ENCODE results near the gene OTUD7B.
"Not testable (repeated sequence)": the region's sequence is repeated elsewhere in the genome, so short reads cannot be mapped to it uniquely, and the experiment has no call there.

The OTUD7B gene

GRCh38 chr1:150002217-150002616 lies 8.3 kb downstream of the OTUD7B start:
- DNase-seq (ENCODE audit: low read depth): no peak

GRCh38 chr1:150001415-150001814 lies 9.1 kb downstream of the OTUD7B start:
- DNase-seq (ENCODE audit: low read depth): no peak

- no peak for DNase-seq (ENCODE audit: low read depth)
Measured at GRCh38 chr1:149997585-149998262, 12.8 kb downstream of the OTUD7B start.

GRCh38 chr1:149995927-149996326 lies 14.6 kb downstream of the OTUD7B start:
- DNase-seq (ENCODE audit: low read depth): no peak

DNA sequence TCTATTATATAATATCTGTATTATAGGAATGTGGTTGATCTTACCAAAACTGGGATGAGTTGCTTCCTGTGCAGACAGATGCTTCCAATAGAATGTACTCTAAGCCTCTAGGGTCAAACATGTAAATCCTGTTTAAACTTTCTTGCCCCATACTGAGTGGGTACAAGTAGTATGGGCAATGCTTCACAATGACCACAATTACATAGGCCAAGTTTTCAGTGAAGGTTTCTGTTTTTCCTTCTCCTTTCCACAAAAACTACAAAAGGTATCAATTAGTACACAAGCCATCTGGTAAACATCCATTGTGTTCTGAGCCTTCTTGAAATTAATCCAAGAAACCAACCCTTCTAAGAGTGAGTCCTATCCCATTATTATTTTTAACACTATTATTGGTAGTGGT lies 16.8 kb downstream of the OTUD7B start:
- DNase-seq (ENCODE audit: low read depth): no peak

- DNase-seq (ENCODE audit: low read depth): no peak
Measured at GRCh38 chr1:149993181-149993580, 17.3 kb downstream of the OTUD7B start.

GRCh38 chr1:149987297-149987595 lies 23.3 kb downstream of the OTUD7B start:
- DNase-seq (ENCODE audit: low read depth): no peak

GRCh38 chr1:149986486-149987296 lies 23.8 kb downstream of the OTUD7B start:
- DNase-seq (ENCODE audit: low read depth): no peak

- no peak for DNase-seq (ENCODE audit: low read depth)
Measured at GRCh38 chr1:149979972-149980540, 30.5 kb downstream of the OTUD7B start.

GRCh38 chr1:149979245-149979971 lies 31.1 kb downstream of the OTUD7B start:
- no peak for DNase-seq (ENCODE audit: low read depth)

DNA sequence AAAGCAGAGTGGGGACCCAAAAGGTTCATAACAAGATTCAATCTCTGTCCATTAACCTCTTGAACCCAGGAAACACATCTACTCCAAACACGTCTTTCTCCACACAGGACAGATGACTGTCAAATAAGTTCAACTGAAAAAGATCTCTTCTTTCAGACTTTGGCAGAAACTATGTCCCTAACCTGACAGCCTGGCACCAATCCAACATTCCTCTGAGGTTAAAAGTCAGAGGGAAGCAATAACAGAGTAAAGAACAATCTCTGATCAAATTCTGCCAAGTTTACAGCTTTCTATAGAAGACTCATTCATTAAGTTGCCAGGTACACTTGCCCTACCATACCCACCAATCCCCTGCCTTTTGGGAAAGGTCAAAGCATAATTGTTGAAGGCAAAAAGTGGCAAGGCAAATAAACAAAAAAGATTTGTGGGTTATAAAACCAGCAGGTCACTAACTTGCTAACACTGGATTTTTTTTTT lies 31.9 kb downstream of the OTUD7B start:
- no peak for DNase-seq (ENCODE audit: low read depth)

DNA sequence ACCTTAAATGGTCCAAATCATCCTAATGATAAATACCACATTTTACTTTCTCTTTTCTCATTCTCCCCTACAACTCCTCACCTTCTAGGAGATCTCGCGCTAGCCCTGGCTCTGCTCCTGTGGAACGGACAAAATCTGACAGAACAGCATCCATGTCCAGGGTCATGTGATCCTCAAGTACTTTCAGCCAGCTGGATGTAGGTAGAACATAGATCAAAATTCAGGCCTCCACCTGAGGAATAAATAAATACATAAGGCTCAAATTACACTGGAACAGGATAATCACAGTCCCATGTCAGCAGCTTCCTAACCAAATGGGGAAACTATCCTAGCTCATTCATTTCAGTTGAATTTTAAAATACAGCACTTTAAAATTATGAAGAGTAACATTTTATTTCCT lies 33.2 kb downstream of the OTUD7B start:
- no peak for DNase-seq (ENCODE audit: low read depth)

DNA sequence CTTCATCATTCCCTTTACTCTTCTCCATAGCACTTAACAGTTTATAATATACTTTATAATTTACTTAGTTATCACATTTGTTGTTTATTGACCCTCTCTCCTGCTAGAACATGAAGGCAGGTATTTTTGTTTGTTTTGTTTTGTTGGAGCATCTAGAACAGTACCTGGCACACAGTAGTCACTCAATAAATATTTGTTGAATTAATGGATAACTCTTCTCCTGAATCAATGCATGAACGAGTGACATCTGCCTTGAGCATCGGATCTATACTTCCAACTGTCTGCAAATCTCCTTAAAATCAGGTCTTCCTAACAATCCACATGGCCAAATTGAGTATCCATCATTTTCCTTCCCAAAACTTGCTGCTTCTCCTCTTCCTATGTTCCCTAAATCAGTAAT lies 38.0 kb downstream of the OTUD7B start:
- DNase-seq (ENCODE audit: low read depth): no peak

DNA sequence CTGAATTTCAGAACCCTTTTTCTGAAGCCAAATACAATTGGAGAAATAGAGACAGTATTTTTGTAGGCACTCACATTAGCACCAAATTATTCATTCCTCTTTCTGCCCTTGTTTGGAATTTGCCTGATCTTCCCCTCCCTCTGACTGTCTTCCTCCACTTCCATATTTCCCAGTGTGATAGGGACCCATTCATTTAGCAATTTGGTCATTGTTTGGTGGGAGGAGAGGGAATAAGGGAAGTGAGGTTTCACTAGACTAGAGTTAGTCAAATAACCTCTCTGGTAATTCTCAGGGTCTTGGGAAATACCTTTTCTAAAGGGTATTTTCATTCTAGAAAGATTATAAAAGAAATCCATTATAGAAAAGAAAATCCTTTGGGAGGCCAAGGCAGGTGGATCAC lies 42.9 kb downstream of the OTUD7B start:
- no peak for DNase-seq (ENCODE audit: low read depth)

DNA sequence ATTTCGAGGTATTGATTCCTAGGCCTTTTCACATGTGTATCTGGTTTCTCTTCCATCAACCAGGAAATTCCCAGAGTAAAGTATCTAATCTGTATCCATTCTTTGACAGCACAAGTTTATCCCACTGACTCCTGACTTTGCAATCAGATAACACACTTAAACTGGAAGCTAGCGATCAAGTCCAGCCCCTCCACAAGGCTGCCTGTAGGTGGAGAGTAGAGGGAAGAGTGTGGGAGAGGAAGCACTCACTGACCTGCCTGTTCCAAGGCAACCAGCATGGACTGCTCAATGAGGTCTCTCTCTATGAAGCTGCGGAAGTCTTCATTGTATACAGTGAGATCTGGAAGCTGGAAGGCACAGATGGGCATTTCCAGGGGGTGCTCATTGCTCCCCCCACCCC lies 43.5 kb downstream of the OTUD7B start:
- DNase-seq (ENCODE audit: low read depth): no peak

DNA sequence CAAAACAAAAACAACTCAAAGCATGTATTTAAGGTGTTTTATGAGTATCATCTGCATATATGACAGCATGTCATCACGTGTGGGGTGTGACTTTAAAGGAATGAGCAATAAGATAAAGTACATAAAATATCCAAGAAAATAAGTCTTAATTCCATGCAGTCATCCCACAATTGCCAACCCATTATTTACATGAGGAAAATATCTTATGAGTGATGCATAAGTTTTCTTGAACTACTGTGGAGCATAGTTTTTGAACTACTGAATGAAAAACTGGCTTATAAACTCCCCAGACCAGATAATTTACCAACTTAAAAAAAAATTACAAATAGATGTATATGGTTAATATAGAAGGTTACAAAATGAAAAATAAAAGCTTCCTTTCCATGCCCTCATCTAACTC lies 44.1 kb downstream of the OTUD7B start:
- no peak for DNase-seq (ENCODE audit: low read depth)

DNA sequence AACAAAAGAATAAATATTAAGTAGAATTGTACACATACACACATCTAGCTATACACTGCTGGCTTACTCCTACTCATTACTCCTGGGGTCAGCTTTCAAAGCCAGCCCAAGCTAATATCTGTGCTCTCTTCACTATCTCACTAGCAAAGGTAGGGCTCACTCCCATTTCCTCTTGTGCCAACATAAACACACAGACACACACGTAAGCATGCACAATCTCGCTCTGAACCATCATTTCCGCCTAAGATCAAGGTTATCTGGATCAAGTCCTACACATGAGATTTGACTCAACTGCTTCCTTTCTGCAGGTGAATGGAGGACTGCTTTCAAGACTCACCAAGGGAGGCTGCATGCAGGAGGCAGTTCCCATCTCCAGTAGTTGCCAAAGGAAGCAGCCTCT lies 45.1 kb downstream of the OTUD7B start:
- no peak for DNase-seq (ENCODE audit: low read depth)

DNA sequence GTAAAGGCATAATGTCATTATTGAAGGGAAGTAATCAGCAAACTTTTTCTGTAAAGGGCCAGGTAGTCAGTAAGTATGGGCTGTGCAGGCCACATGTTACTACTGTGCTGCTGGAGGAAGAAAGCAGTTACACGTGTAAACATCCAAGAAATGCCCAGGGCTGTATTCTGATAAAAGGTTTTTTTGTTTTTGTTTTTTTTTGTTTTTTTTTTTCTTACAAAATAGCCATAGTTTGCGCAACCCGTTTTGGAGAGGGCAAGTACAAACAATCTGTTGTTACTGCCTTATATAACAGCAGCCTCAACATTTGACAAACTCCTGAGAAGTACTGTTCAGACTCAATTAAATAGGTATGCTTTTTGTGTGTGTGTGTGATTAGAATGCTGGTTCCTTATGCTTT lies 47.2 kb downstream of the OTUD7B start:
- DNase-seq (ENCODE audit: low read depth): no peak

GRCh38 chr1:149962736-149963135 lies 47.8 kb downstream of the OTUD7B start:
- DNase-seq (ENCODE audit: low read depth): no peak

- peak; percentile 7 for DNase-seq (ENCODE audit: low read depth)
Measured at GRCh38 chr1:149962039-149962647, 48.4 kb downstream of the OTUD7B start.

DNA sequence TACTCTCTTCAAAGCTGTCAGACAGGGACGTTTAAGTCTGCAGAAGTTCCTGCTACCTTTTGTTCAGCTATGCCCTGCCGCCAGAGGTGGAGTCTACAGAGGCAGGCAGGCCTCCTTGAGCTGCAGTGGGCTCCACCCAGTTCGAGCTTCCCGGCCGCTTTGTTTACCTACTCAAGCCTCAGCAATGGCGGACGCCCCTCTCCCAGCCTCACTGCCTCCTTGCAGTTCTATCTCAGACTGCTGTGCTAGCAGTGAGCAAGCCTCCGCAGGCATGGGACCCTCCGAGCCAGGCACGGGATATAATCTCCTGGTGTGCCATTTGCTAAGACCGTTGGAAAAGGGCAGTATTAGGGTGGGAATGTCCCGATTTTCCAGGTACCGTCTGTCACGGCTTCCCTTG lies 53.0 kb downstream of the OTUD7B start:
- DNase-seq (ENCODE audit: low read depth): not testable (repeated sequence)

DNA sequence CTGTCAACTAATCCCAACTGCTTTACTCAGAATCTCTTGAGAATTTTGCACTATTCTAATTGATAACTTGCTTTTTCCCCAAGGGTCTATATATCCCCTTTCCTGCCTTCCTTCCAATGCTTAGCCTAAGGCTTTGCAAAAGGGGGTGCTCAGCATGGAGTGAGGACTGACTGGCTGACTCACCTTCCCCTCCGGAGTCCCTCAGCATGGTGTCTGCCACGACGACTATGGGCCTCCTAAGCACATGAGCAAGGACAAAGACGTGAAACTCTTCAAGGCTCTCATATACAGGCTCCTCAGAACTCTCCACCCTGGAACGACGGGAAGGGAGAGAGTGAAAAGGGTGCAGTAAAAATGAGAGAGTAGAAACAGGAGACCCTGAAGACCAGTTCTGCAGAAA lies 60.6 kb downstream of the OTUD7B start:
- no peak for DNase-seq (ENCODE audit: low read depth)
